GM19099 (cell line): ENCODE data around the gene REC8.

ENCODE experiments used
- POLR2A ChIP-seq: IDR thresholded peaks from 3 replicates; pipeline ENCODE4 v1.6.1; 2011; ENCODE audit warnings: low read depth; ENCODE audit not compliant: insufficient read length; ENCODE audit errors: extremely low read depth

Gene REC8

DNA sequence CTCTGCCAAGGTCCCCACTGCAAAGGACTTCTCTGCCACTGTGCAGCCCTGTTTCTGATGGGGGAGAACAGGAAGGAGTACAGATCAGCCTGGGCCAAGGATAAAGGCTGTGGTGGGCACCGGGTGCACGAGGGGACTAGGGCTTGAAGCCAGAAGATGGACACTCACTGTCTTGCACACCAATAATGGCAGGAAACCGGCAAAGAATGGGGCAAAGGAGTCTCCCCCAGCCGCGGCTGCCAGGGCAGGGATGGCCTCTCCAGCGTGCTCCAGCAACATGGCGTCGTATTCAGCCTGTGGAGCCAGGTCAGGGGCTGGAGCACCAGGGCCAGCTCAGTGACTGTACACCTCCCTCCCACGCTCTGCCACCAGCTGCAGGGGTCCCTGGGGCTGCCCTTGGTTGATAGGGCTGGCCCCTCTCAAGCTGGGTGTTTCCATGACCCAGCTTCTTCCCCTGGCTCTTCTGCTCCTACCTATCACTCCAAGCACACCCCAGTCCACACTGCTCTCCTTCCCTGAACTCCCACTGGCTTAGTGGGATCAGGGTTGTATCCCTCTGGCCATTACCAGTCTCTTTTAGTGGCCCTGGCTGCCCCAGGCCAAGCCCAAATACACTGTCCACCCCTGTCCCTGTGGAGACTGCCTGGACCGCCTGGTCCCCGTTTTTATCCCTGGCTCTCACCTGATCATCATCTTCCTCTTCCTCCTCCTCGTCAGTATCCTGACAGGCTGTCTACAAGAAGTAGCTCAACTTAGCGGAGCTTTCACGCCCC lies 10.4 kb downstream of the REC8 start:
- TF ChIP-seq POLR2A = no peak

DNA sequence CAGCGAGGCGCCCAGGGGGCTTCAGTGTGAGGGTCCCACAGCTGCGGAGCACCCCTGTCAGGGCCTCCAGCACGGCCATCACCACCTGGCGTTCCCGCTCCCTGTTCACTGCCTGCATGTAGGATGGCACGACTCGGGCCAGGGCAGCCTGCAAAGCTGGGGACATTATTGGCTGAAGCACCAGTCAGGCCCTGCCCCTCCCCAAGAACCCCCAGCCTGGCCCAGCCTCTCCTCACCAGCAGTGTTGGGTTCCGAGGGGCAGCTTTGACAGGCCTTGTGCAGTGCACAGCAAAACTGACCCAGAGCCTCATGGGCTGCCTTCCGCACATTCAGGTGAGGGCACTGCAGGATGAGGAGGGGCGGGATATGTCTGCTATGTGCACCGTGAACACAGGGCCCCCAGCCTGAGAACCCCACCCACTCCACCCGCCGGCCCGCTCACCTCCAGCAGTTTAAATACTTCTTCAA lies 11.2 kb downstream of the REC8 start:
- no peak for TF ChIP-seq POLR2A

DNA sequence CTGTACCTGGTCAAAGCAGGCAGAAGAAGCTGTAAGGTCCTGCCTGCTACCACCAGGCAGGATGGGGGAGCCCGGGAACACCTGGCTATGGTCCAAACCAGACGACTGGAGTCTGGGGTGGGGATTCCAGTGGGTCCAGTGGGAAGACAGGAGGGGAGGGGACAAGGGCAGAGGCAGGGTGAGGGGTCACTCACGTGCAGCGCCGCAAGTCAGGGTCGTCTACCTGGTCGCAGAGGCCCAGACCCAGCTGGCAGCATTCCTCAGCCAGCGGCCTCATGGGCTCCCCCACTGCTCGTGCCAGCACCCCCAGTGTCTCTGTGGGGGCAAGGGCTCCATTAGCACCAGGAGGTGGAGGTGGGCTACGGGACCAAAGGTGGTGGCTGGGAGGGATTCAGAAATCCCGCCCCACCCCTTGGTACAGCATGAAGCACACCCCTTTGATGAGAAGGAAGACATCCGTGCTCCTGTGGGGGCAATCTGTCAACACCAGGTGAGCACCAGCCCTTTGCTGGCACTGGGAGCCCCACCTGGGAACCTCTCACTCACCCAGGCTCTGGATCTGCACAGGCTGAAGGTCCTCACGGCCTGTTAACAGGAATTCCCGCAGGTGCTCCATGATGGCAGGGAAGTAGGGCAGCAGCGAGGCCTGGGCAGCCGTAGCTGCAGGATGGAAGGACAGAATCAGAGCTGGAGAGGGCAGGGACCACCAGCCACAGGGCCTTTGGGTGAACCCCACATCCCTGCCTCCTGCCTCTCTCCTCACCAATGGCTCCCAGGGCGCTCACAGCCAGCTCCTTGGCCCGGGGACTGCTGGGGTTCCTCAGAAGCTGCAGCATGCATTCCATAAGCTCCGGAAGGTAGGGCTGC lies 12.5 kb downstream of the REC8 start:
- TF ChIP-seq POLR2A = no peak

DNA sequence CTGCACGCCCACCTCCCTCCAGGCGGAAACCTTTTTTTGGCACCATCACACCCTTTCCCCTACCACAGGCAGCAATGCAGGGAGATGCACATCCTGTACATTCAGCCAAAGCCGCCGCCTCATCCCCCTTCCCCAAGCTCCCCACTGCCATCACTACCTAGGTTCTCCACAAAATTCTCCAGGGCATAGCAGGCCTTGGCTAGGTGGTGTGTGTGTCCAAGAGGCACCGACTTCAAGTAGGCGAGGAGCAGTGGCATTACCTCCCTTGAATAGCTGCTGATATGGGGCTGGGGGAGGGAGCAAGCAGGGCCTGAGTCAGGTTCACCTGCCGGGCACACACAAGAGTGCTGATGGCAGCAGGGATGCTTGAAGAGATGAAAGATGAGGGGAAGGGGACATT lies 13.1 kb downstream of the REC8 start:
- no peak for TF ChIP-seq POLR2A

DNA sequence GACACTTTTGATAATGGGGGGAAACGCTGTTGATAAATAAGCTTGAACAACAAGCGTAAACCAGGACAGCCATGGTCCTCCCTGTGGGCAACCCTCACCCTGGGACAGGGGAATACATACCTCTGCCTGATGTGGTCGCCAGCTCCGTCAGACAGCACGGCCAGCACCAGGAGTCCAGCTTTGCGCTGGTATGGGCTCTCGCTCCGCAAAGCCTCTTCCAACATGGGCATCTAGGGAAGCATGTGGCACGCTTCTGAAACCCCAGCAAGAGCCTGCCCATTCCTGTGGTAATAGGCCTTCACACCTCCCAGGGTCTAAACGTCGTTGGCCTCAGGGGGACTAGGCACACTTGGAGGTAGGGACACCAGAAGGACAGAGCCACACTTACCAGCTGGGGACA lies 13.9 kb downstream of the REC8 start:
- TF ChIP-seq POLR2A = no peak

DNA sequence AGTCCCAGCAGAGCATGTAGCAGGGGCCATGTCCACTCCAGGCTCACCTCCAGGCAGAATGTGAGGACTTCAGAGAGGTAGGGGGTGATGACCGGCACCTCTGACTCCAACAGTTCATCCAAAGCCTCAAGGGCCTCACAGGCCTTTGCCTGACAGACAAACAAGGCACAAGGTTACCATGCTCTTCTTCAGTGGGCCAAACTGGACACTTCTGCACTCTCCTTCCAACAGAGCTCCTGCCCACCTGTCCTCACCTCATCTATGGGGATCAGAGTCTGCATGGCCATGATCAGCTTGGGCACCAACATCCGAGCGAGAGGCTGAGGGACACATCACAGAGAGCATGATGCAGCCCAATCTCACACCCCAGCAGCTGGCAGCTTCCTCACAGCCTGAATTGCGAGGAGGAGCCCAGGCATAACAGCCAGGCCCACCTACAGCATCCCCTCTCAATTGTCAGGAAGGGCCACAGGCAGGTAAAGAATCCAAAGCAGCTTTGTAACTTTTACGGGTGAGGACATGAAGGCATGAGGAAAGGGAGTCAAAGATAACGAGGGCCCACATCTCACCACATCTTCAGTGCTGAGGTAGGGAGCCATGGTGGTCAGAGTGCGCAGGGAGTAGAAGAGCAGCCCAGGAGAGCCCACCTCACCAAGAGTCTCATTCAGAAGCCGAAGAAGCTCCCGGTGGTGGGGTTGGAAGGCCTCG lies 15.1 kb downstream of the REC8 start:
- no peak for TF ChIP-seq POLR2A

DNA sequence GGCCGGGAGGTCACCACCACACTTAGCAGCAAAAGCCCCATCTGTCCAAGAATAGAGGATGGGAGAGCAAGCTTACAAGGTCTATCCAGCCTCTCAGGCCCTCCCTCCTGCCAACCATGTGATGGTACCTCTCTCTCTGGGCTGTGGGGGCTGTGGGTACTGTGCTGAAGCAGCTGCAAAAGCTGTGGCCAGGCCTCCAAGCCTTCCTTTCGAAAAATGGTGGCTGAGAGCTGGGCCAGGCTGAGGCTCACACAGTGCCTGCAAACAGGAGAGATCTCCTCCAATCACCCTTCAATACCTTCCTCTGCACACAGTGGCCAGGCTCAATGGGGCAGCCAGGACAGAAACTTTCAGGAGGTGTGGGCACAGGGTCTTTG lies 15.6 kb downstream of the REC8 start:
- no peak for TF ChIP-seq POLR2A

DNA sequence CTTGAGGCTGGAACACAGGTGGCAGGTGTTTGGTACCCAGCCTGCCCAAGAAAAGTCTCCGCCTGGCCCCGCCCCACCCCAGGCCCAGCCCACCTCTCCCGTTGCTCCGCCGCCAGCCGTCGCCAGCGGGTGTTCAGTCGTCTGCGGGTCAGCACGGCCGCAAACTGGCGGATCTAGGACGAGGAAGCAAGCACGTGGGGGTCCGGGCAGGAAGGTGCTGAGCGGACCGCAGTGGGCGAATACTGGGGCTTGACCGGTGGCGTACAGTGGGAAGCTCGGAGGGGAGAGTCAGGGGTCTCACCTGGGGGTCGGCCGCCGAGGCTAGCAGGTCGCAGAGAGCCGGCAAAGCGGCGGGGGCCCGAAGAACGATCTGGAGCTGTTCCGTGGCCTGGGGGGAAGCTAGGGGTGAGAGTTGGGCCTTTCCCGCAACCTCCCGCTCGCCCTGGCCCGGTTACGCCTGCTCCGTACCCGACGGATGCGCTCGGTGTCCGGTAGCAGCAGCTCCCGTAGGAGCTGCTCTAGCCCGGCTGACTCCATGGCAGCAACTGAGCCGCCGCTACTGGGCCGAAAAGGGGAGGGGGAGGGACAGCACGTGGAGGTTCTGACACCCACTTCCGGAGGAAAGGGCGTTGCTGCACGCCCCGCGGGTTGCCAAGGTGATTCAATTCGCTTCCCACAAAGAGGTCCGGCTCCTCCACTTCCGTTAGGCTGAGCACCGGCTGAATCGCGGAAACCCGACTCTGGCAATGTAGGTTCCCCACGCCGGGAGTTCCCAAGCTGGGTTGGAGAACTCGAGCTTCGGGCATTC lies 16.6 kb downstream of the REC8 start, which contains the start of gene IPO4:
TSS of gene IPO4 (minus strand) at position 566 of the 808 bp plus-strand sequence. CDS start at position 537, 29 bp downstream.
- peak; percentile 85 for TF ChIP-seq POLR2A

DNA sequence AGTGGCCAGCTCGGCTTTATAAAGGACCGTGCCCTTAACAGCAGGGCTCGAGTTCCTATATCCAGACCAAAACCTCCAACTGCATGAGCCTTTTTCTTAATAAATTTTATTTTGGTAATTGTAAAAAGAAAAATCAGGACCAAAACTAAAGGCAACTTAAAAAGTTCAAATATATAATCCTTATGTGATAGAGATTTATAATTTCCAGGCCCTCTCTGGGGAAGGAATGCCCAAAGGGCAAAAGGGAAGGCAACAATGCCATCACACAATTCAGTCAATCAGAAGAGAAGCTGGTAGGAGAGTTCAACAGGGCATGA lies 17.1 kb downstream of the REC8 start:
- TF ChIP-seq POLR2A = no peak

DNA sequence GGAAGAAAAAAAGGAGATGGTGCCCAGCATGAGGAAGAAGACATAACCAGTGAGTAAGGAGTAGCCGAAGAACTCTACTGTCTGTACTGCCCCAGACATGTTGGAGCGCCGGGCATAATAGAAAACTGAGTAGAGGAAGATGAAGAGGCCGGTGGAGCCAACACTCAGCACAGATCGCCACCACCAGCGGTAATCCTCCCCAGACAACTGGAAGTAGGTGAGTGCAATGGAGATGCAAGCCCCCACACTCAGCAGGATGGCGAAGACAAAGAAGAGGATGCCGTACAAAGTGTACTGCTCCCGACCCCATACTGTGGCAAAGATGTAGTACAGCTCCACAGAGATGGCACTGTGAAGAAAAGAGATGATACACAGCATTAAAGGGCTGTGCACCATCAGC lies 17.6 kb downstream of the REC8 start:
- TF ChIP-seq POLR2A = no peak

DNA sequence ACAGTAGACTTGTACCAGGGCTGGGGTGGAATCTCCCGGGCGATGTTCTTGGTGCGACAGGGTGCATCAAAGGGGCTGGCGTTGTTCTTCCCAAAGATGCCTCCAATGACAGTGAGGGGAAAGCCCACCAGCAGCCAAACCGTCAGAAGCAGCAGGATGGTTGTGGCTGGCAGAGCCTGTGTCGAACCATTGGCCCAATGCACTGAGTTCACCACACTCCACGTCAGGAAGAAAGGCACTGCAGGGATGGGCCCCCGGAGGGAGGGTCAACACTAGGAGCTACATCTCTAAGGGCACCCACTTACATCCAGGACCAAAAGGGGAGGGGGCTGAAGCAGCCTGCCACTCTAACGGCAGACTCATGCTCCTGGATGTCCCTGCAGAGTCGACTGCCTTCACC lies 18.5 kb downstream of the REC8 start:
- no peak for TF ChIP-seq POLR2A

DNA sequence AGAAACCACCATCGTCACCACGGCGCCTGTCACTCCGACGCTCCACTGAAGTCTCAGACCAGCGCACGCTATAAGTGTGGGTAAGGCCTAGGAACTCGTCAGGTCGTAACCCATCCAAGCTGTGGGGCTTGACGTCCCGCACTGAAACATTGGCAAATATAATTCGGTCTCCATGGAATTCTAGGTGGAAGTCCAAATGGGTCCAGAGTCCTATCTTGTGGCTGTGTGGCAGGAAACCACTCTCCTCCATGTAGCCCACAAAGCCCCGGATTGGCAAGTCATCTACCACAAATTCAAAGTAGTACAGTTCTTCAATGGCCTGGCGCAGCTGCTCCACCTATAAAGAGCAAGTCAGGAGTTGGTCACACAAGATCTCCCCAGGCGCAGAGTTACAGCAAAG lies 21.1 kb downstream of the REC8 start:
- no peak for TF ChIP-seq POLR2A

DNA sequence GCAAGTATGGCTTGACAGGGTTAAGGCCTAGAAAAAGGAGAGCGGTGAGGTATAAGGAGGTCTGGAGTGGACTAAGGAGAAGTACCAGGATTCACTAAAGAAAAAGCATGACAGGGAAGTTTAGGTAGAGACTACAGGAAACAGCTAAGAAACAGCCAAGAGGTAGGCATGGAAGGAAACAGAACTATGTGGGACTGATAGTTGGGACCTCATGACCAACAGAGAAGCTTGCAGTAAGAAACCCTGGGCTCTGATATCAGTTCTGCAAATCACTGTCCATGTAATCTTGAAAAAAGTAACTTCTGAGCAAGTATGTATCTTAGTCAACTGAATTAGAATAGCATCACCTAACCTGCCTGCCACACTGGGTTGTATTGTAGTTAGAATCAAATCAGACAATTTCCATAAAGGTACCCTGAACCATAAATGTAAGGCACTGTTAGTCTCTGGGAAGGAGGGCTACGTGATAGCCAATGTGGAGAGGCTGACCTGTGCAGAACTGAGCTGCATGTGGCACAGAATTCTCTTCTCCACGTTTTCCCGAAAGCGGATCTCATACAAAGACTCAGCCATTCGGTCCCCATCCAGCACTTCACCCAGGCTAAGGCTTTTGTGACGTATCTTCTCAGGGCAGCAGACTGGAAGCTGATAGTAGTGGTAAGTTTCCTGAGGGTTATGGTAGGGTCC lies 22.4 kb downstream of the REC8 start:
- no peak for TF ChIP-seq POLR2A

DNA sequence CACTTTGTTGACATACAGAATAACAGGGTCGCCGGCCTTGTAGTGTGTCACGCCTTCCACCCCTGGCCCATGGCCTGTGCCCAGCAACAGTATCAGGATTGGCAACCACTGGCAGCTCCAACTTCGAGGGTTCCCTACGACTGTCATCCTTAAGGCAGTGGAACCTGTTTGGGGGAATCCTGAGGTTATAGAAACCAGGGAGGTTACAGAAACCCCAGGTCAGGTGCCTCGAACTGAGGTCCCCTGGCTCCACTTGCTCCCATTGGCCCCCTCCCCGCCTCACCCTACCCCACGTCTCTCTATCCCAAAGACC lies 22.9 kb downstream of the REC8 start:
- TF ChIP-seq POLR2A = no peak
